ENCODE data around the gene OSBPL5. TPM values are rescaled to one million over a fixed set of nuclear protein-coding genes. Genes with fewer than 3 reads are reported as not detected.

Gene OSBPL5
- total RNA-seq, 1 experiment from 2014 or later: 16.1 TPM

DNA sequence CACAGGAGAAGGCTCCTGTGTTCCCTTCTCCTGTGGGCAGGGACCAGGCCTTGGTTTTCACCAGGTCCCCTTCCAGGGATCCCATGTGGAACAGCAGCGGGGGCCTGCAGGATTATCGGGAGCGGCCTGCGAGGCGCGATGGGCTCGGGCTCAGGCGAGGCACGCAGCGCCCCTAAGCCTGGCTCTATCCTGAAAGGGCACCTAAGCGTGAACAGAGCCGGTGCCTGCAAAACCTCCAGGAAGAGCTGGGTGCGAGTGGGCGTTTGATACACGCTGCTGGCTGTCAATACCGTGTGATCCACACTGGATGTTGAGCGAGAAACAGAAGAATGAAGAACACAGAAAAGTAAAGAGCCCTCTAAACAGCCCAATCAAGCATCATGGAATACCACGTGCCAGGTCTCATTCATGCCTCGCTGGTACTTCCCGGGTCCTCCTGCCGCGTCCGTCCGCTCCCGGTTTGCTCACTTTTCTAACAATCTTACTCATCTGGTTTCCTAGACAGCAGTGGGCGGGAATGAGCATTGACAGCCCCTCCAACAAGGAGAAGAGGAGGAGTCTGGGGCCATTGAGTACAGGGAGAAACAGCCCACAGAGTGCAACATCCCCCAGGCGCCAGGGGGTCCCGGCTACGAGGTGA, 12.5 kb downstream of the OSBPL5 start:
- peaks cover 45 to 59% of the 10 kb centered on the region in 2 experiments for H3K4me1 Mint-ChIP-seq
- Histone ChIP-seq H3K27me3 (ENCODE audit: insufficient read depth, low read length) (no peaks in the 10 kb centered on the region), H3K14ac (ENCODE audit: insufficient read depth, low read length) (no peak overlapping the region), H3K4ac (ENCODE audit: low read depth, low read length) (no peak overlapping the region), H3K9ac (ENCODE audit: extremely low read depth, insufficient read length, low read length) (no peak overlapping the region), H4K8ac (replicated peaks; ENCODE audit: insufficient read length, low read depth, low read length) (no peak overlapping the region), H3K23ac (ENCODE audit: insufficient read length, low read depth, low read length) (no peak overlapping the region), H3K18ac (ENCODE audit: insufficient read length, low read depth, low read length) (no peak overlapping the region), H3K23me2 (ENCODE audit: insufficient read length, low read depth, low read length, poor library complexity, severe bottlenecking) (no peaks in the 10 kb centered on the region), H2BK120ac (ENCODE audit: low read depth, low read length, poor library complexity, severe bottlenecking) (no peak overlapping the region), H4K91ac (ENCODE audit: insufficient read length, low read depth, low read length) (no peak overlapping the region), H3K4me2 (ENCODE audit: insufficient read depth, insufficient read length, low read length) (no peak overlapping the region), H3K4me1 (ENCODE audit: insufficient read depth, low read length) (no peaks in the 10 kb centered on the region; the same call in 1 of the 2 replicates), H2BK20ac (ENCODE audit: low read depth, low read length, poor library complexity, severe bottlenecking) (no peak overlapping the region), H3K79me2 (ENCODE audit: insufficient read depth, low read length) (no peaks in the 10 kb centered on the region), H3K27ac (ENCODE audit: insufficient read length, low read depth, low read length) (no peak overlapping the region), H2BK5ac (ENCODE audit: insufficient read length, low read length) (no peak overlapping the region), H3K79me1 (ENCODE audit: insufficient read depth, low read depth, low read length, poor library complexity, severe bottlenecking) (no peaks in the 10 kb centered on the region), H2BK12ac (ENCODE audit: insufficient read length, low read depth, low read length) (no peak overlapping the region), H2AK5ac (ENCODE audit: insufficient read length, low read length) (no peak overlapping the region), H3K56ac (ENCODE audit: insufficient read length, low read depth, low read length) (no peak overlapping the region), H2BK15ac (ENCODE audit: low read depth, low read length) (no peak overlapping the region), H3K9me3 (ENCODE audit: control insufficient read depth, low read depth, low read length) (no peaks in the 10 kb centered on the region), H4K20me1 (ENCODE audit: control insufficient read depth, insufficient read depth, insufficient read length) (no peaks in the 10 kb centered on the region), H2AFZ (ENCODE audit: low read length) (no peak overlapping the region), H3T11ph (ENCODE audit: low read length) (no peak overlapping the region), H4K5ac (ENCODE audit: insufficient read length, low read depth, low read length) (no peak overlapping the region)
- WGBS (ENCODE audit: extremely low coverage, insufficient read length, low lambda C conversion rate): no CpG with 5 or more reads among the region's 29 CpGs
- no peak for DNase-seq
- peaks cover 0 to 4% (median 2%) of the 10 kb centered on the region in 3 experiments; a peak in 3 of 7 replicates for H3K36me3 Mint-ChIP-seq (ENCODE audit: insufficient read depth in 1 of 3, low read depth in 3 of 3)
- TF ChIP-seq, protein P1, sequence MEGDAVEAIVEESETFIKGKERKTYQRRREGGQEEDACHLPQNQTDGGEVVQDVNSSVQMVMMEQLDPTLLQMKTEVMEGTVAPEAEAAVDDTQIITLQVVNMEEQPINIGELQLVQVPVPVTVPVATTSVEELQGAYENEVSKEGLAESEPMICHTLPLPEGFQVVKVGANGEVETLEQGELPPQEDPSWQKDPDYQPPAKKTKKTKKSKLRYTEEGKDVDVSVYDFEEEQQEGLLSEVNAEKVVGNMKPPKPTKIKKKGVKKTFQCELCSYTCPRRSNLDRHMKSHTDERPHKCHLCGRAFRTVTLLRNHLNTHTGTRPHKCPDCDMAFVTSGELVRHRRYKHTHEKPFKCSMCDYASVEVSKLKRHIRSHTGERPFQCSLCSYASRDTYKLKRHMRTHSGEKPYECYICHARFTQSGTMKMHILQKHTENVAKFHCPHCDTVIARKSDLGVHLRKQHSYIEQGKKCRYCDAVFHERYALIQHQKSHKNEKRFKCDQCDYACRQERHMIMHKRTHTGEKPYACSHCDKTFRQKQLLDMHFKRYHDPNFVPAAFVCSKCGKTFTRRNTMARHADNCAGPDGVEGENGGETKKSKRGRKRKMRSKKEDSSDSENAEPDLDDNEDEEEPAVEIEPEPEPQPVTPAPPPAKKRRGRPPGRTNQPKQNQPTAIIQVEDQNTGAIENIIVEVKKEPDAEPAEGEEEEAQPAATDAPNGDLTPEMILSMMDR (conservative IDR thresholded peaks at IDR 0.05): no peak
- no peaks in the 10 kb centered on the region; the same call in 1 of the 2 replicates for H3K27me3 Mint-ChIP-seq (ENCODE audit: low read depth)
- H3K9me3 Mint-ChIP-seq: no peaks in the 10 kb centered on the region
- no peak overlapping the region for H3K4me3 Mint-ChIP-seq
- H3K27ac Mint-ChIP-seq: no peak overlapping the region; a peak in 1 of 7 replicates
